GM18519 (cell line): ENCODE measurements around the gene TSPOAP1.
"Not testable (repeated sequence)": the region's sequence is repeated elsewhere in the genome, so short reads cannot be mapped to it uniquely, and the experiment has no call there.

ENCODE experiments used
- ATAC-seq: cut with Tn5 transposase; IDR thresholded peaks from one replicate; pipeline ENCODE4 v1.9.1; 2021; ENCODE audit warnings: mild to moderate bottlenecking, moderate library complexity; ENCODE audit not compliant: unreplicated experiment, low FRiP score

TSPOAP1 gene

GRCh38 chr17:58341136-58341860 lies 12.7 kb upstream of the TSPOAP1 start:
- ATAC-seq: not testable (repeated sequence)

GRCh38 chr17:58340405-58340876 lies 11.8 kb upstream of the TSPOAP1 start:
- ATAC-seq: no peak

- no peak for ATAC-seq
Observed at GRCh38 chr17:58339755-58340404, 11.3 kb upstream of the TSPOAP1 start.

DNA sequence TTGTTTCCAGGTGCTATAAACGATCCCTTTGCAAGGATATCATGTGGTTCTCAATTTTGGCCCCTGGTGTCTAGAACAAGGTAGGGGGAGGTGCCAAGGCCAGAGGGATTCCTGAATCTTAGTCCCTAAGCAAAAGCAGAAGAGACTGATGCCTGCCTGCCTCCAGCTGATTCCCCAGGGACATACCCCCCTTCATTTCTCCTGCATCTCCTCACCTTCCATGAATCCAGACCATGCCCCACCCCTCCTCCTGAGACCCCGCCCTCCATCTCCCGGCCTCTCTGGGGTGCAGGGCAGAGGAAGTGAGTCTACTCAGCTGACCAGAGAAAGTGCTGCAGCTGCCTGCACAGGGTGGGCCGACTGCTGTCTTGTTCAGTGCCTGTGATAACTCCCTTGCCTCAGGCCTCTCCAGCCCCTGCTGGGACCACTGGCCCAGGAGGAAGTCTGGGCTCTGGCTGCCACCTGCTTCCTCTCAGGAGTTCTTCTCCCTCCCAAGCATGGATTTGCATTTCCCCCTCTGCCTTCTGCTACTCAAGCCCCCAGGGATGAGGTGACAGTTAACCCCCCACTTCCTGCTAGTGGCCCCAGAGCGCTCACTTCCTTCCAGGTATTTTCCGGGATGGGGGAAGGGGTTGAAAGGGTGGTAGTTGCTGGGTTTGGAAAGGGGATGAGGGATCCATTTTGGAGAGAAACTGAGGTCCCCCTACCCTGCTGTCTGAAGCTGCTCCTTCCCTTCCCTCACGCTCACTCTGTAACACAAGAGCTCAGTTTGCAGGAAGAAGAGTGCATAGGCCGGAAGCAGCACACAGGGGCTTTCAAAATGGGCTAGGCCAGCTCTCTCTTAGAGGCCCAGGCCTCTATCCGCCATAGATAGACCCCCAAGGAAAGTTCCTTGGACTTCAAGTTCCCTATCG lies 10.5 kb upstream of the TSPOAP1 start:
- ATAC-seq: no peak

GRCh38 chr17:58338454-58338840 lies 9.9 kb upstream of the TSPOAP1 start:
- no peak for ATAC-seq

GRCh38 chr17:58337600-58338453 lies 9.2 kb upstream of the TSPOAP1 start:
- ATAC-seq: peak; percentile 33

- ATAC-seq: no peak
Observed at GRCh38 chr17:58337210-58337599, 8.6 kb upstream of the TSPOAP1 start.

DNA sequence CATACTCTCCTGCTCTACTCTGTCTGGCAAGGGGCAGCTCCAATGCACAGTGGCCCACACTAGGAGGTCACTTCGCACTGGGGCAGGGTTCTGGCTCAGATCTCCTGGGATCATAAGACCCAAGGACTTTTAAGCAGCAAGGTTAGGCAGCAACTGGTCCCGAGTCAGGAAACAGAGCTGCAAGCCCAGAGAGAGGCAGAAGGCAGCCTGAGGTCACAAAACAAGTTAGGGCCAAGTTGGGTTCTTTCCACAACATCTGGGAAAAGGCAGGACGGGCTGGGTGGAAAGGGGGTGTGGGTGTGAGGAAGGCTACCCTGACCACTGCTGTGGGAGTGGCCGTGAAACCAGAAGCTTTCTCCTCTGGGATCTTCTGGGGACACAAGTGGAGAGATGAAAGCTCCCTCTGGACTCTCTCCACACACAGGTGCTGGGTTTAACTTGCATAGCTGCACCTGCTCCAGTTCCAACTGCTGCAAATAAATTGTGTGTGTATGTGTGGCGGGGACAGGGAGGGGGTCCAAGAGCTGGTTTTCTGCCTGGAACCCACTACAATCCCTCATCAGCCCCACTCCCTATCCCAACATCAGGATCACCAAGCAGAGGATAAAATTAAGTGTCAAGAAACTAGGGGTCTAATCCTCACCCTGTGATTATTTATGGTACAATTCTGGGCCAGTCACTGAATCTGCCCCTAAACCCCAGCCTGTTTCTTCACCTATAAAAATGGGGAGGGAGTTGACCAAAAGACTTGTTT lies 8.0 kb upstream of the TSPOAP1 start:
- no peak for ATAC-seq

DNA sequence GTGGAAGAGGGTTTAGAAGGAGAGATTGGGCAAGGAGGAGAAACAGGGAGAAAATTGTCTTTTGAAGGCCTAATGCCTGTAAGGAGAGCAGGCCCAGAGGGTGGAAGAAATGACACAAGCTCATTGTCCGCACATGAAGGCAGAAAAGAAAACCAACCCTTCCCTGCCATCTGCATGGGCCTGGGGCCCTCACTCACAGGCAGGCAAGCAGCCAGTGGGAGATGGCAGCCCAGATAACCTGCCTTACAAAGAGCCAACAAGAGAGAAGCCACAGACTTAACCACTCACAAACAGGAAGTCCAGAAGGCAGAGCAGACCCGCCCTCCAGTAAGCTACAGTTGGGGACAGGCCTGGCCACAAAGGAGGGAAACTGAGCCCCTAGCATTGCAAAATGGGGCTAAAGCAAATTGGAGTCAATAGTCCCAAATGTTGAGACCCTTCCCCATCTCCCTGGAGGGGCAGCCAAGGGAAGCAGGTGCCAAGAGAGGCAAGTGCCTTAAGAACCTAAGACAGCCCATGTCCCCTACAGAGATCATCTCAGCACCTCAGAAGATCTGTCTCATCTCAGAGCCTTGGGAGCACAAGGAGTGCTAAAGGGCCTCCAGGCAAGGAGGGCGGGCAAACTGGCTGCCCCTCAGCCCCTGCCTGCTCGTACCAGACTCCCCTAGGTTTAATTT lies 7.3 kb upstream of the TSPOAP1 start:
- no peak for ATAC-seq

GRCh38 chr17:58335061-58335731 lies 6.6 kb upstream of the TSPOAP1 start:
- no peak for ATAC-seq

GRCh38 chr17:58334661-58335060 lies 6.1 kb upstream of the TSPOAP1 start:
- ATAC-seq: no peak

DNA sequence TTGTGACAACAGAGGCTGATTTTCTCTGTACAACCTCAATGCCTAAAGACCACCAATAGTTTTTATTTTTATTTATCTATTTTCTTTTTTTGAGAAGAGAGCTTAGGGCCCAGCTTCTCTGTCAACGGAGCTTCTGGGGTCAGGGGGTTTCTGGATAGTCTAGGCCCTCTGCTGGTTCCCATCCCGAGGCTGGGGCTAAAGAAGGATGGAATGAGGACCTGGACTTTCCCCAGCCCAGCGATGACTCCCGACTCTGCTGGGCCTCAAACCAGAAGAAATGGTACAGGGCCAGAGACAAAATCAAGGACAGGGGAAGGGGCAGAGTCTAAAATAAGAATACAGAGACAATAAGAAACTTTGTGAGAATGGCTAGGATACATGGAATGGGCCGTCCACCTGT lies 5.7 kb upstream of the TSPOAP1 start:
- no peak for ATAC-seq

- no peak for ATAC-seq
Observed at GRCh38 chr17:58333736-58334207, 5.2 kb upstream of the TSPOAP1 start.

DNA sequence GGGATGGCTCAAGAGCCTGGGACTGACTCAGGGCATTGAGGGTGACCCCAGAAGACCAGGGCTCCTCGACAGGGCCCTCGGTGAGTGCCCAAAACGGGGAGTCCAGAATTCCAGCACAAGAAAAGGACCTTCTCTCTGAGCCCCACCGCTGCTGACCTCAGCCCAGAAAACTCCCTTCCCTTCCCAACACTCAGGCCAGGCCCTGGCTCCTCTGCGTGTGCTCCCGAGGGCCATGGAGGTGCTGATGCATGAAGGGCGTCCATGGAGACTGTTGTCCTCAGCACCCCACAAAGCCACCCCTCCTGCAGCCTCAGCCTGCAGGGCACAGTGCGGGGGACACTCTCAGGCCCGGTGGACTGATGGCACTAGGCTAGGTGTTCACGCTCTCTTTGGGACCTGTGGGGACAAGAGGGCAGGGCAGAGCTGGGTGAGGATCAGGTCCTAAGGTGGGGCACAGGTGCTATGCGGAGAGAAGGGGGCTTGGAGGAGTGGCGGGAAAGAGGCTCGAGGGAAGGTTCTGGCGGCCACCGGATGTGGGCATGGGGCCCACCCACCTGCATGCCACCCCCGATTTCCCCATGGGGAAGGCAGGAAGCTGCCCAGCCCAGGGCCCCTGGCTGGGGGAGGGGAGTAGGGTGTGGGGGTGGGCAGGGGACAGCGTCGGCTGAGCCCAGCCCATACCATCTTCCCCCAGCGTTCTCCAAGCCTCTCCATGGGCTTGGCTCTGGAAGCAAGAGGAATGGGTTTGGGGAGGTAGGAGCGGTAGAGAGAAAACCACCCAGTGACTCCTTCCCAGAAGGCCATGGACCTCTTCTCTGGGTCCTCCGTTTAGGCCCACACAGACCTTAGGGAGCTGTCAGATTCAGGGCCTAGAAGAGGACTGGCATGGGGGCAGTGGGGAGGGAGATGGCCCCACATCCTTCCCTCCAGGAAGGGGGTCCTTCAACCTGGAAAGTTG lies 4.5 kb upstream of the TSPOAP1 start:
- ATAC-seq: no peak

- no peak for ATAC-seq
Observed at GRCh38 chr17:58331815-58332777, 3.5 kb upstream of the TSPOAP1 start.
